Stimulated activated CD8-positive, alpha-beta memory T cell treated with anti-CD3 and anti-CD28 coated beads, Interleukin-12 subunit alpha, Interleukin-12 subunit beta, amount 100 ng/mL, for 24 hours (primary cell): ENCODE measurements around the gene MRPL55.

Source experiments
- DNase-seq: peaks from one replicate; pipeline ENCODE4 v3.0.0-alpha.2; 2020; ENCODE audit errors: extremely low read depth

MRPL55 gene

DNA sequence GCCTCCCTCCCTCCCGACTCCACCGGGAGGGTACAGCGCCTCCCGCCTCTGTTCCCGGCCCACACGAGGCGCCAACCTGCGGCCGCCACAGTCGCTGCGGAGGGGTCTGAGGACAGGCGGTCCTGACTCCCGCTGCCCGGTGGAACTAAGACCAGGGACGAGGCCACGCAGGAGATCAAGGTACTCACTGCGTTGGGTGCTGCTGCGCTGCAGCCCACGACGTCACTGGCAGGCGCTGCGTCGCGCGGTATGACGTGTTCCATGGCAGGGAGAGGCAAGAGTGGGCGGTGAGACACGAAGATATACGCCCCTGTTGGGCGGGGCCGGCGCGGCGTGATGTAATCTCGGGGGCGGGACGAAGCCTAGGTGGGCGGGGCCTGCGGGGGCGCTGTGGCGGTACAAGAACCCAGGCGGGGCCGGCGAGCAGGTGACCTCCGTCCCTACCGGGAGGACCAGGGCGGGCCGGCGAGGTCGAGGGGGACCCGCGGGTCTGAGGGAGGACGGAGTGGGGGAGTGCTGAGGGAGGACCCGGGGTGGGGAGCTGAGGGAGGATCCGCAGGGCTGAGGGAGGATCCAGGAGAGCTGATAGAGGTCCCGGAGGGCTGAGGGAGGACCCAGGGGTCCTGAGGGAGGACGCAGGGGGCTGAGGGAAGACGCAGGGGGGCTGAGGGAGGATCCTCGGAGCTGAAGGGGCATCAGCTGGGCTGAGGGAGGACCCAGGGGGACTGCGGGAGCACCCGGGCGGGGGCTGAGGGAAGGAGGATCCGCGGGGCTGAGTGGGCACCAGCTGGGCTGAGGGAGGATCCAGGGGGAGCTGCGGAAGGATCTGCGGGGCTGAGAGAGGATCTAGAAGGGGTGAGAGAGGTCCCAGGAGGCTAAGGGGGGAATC is at the start of gene MRPL55:
MRPL55 (minus strand) TSS at position 227 of the 889 bp plus-strand sequence. CDS start 1,039 bp downstream, outside the sequence.
- DNase-seq, result peak; percentile 88

DNA sequence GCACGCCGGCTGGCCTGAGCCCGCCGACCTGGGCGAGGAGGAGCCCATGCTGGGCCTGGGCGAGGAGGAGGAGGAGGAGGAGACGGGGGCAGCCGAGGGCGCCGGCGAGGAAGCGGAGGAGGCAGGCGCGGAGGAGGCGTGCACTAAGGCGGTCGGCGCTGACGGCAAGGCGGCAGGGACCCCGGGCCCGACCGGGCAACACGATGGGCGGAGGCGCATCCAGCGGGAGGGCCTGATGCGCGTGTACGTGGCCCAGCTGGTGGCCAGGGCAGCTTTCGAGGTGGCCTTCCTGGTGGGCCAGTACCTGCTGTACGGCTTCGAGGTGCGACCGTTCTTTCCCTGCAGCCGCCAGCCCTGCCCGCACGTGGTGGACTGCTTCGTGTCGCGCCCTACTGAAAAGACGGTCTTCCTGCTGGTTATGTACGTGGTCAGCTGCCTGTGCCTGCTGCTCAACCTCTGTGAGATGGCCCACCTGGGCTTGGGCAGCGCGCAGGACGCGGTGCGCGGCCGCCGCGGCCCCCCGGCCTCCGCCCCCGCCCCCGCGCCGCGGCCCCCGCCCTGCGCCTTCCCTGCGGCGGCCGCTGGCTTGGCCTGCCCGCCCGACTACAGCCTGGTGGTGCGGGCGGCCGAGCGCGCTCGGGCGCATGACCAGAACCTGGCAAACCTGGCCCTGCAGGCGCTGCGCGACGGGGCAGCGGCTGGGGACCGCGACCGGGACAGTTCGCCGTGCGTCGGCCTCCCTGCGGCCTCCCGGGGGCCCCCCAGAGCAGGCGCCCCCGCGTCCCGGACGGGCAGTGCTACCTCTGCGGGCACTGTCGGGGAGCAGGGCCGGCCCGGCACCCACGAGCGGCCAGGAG is 49.3 kb upstream of the MRPL55 start:
- DNase-seq, result no peak

DNA sequence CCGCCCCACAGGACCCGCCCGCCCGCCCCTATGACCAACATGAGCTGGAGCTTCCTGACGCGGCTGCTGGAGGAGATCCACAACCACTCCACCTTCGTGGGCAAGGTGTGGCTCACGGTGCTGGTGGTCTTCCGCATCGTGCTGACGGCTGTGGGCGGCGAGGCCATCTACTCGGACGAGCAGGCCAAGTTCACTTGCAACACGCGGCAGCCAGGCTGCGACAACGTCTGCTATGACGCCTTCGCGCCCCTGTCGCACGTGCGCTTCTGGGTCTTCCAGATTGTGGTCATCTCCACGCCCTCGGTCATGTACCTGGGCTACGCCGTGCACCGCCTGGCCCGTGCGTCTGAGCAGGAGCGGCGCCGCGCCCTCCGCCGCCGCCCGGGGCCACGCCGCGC is 48.6 kb upstream of the MRPL55 start:
- no peak for DNase-seq

DNA sequence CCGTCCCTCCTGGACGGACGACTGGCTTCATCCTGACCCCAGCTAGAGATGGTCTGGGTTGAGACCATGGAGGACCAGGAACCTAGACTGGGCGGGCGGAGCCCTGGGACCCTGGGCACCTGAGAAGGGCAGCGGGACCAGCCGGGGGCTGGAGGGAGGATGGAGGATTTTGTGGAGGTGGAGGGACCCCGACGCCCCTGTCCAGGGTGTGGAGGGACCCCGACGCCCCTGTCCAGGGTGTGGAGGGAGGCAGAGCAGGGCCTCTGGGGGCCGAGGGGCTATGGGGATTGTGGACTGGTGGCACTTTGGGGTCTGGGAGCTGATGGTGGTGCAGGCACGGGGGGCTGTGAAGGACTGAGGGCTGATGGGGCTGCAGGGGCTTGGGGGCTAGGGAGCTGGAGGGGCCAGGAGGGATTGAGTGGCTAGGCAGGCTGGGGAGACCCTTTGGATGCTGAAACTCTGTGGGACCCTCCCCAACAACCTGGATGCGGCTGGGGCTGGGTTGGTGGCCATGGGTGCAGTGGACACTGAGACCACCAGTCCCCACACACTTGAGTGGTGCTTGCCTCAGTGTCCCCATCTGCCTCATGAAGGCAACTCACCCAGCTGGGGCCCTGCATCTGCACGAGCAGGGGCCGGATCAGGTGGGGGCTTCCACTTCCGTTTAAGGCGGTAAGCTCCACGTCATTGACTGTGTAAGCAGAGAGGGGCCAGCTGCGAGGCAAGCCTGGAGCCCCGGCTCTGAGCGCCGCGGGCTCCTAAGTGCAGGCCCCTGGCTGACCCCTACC is 48.0 kb upstream of the MRPL55 start:
- DNase-seq, result no peak

DNA sequence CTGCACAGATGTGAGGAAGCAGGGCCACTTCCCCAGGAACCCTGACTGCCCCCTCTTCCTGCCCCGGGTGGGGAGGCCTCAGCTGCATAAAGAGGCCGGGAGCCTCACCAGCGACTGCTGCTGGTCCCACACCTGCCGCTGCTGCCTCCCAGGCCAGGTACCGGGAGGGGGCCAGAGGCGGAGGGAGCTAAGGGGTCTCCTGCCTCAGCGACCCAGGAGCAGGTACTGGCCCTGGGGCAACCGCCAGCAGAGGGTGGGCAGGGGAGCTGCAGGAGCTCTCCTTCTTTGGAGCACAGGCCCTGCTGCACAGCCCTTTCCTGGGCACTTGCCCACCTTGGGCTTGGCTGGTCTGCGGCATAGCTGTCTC is 47.4 kb upstream of the MRPL55 start:
- DNase-seq, result no peak

DNA sequence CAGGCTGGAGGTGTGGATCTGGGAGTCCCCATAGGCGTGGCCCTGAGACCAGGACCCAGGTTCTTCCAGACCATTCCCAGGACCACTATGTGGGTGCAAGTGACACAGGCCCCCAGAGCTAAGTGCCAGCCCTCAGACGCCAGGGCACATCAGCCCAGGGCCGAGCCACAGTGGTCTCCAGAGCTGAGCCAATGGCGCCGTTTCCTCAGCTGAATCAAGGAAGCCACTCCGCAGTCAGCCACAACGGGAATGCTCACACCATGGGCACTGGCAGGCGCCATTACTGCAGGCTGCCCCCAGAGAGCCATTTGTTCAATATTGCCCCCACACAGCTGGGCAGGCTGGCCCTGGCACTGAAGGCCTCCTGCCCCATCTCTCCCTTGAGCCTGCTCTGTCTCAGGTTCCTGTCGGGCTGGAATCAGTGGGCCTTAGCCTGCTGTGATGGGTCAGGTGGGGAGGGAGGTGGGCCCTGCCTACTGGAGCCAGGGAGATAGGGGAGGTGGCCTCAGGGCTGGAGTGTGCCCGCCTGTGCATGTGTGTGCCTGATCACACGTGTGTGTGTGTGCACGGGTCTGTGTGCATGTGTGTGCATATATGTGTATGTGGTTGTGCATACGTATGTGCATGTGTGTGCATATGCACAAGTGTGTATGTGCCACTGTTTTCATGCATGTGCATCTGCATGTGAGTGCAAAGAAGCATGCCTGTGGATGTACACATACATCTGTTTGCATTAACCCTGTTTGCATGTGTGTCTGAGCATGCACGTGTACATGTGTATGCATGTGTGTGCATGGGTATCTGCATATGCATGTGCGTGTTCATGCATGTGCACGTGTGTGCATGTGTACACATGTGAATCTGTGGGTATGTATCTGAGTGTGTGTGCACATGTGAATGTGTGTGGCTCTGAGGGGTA is 46.8 kb upstream of the MRPL55 start:
- no peak for DNase-seq

DNA sequence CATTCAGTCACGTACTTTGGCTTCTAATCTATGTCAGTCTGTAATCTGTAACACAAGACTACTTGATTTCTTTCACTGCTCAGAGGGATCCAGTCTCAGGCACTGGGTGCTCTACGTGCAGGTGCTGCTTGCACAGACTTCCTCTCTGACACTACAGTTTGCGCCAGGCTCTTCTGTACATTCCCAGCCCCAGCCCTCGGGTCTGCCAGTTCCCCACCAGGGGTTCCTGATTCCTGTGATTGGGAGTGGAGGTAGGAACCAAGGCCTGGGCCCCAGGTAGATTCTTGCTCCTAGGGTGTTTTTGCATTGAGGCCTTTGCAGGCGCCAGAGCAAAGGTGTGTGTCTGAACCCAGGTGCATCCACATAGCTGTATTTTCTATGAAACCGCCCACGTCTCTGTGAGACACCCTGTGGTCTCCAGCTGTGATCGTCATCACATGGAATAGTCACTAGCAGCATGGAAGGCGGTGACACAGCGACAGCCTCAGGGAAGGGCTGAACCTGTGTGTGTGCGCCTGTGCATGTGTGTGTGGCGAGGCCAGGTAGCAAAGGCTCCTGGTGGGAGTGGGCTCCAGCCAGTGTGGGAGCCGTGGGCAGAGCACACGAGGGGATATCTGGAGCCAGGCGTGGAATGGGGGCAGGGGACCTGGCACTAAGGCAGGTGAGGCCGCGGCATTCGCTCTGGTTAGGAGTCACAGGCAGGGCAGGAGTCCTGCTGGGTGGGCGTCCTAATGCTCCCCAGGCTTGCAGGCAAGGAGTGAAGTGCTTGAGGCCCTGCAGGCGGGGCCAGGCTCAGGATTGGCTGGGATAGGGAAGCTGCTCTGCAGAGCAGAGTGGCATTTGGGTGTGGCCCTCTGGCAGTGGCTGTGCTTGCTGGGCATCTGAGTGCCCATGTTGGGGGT is 45.8 kb upstream of the MRPL55 start:
- no peak for DNase-seq

DNA sequence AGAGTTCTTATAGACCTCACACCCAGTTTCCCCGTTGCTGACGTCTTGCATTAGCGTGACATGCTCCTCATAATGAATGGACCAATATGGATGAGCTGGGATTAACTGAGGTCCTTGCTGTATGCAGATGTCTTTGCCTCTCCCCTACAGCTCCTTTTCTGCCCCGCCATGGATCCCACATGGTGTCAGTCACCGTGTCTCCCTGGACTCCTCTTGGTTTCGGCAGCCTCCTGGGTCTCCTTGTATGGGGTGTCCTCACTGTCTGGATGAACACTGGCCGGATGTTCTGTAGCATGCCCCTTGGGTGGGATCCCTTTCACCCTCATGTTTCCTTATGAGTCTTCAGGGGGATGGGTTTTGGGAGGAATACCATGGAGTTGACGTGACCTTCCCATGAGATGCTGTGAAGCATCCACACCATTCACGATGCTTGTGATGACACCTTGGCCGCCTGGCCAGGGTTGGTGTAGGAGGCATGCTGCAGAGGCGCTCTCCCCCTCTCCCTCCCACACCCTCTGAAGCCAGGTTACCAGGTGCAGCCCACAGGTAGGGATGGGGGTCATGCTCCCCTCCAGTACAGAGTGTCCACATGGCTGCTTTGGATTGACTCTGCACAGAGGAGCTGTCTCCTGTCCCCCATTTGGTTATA is 45.0 kb upstream of the MRPL55 start:
- no peak for DNase-seq

DNA sequence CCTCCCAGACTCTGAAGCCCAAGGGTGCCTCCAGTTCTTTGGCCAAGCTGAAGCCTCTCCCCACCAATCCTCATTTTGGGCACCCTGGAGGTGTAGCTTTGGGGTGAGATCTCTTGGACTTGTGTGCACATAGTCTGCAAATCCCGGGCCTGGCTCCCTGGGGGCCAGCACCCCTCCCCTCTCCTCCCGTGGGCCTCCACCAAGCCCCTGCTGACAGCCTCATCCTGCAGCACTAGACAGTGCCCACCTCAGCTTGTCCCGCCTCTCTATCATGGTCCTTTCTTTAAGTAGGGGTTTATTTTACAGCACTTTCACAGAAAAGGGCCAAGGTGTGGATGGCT is 43.8 kb upstream of the MRPL55 start:
- no peak for DNase-seq

DNA sequence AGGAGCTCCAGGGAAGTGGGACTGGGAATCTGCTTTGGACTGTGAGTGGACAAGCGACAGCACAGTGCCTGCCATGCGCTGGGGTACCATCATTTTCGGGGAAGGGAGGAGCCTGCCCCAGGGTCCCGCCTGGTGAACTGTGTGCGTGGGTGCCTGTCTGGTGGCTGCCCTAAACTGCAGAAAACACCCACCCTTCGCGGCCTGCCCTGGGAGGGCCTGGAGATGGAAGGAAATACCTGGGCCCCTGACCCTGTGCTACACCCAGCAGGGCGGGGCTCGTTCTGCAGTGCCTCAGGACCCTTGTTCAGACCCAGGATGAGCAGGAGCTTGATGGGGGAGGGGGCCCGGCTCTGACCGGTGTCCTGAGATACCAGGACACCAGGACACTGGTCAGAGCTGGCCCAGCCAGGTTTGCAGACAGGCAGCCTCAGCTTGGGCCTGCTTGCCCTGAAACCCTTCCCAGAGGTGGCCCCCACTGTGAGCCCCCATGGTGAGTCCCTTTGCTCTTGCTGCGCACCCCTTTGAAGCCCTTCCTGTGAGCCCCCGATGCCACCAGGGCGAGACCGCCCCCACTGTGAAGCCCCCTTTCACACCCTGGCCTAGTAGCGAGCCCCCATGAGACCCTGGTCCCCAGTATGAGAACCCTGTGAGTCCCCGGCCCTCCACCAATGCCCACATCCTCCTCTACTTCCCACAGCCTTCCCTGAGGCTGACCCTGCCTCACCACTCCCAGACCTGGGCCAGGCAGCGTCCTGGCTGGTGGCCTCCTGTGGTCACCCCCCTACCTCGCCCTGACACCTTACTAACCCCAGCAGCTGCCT is 43.2 kb upstream of the MRPL55 start:
- DNase-seq, result no peak

DNA sequence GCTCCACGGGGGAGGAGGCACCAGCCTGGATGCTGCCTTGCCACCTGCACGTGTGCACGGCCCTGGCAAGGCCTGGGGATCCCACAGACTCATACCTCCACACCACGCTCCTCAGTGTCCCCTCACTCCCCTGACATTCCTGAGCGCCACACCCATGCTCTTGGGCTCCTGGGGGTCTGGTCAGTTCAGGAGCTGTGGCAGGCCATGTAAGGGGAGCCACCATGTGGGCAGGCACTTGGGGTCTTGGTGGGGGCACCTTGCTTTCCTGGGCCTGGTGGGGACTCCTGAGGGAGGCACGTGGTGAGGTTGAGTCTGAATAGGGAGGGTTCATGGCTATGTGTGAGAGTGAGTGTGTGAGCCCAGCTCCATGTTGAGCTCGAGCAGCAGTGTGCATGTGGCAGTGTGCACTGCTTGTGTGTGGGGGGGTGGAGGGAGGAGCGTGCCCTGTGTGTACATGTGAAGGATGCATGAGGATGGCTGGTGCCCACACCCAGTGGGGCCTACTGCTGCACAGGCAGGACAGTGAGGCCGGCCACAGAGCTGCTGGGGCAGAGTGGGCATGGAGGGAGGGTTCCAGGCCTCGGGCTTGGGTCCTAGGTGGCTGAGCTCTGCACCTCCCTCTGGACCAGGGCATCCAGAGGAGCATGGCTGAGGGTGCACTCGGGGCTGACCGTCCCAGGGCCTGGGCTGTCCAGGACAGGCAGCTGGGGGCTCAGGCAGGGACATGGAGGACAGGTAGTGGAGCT is 42.3 kb upstream of the MRPL55 start:
- no peak for DNase-seq

DNA sequence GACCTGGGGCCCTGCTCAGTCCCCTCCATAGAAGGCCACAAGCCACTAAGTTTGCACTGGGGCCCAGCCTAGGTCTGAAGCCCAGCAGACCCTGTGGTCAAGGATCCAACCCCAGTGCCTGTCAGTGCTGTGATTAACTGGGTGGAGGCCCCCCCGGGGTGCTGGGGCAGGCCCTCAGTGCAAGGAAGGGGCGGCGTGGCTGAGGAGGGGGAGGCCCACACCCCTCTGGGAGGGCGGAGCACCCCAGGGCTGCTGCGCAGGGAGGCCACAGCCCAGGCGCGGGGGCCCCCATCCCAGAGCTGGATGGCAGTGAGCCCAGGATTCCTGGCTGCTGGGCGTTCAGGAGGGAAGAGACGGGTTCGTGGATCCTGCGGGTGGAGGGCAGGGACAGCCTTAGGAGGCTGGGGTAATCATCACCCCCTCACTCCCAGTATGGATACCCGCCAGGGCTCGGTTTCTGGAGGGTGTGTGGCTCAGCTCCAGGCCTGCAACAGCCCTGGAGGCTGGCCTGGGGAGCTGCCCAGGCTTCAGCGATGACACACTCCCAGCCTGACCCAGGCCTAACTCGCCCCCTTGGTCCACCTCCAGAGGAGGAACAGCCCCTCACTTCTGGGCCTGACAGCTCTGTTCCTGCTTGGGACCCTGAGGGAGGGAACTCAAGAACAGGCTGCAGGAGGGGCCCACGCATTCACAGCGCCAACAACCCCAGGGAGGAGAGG is 41.5 kb upstream of the MRPL55 start:
- DNase-seq, result no peak

DNA sequence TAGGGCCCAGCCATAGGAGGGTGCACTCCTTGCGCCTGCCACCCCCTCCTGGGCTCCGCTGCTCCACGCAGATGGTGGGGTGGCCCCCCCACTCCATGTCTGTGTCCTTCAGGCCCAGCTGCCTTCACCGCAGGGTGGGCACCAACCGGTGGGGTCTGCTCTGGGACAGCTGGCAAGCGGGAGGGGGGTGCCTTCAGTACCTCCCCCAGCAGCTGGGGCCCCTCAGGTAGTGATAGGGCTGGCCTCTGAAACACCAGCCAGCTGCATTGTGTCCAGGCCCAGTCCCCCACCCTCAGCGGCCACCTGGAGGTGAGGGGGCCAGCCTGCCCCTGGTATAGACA is 41.0 kb upstream of the MRPL55 start:
- DNase-seq, result no peak

DNA sequence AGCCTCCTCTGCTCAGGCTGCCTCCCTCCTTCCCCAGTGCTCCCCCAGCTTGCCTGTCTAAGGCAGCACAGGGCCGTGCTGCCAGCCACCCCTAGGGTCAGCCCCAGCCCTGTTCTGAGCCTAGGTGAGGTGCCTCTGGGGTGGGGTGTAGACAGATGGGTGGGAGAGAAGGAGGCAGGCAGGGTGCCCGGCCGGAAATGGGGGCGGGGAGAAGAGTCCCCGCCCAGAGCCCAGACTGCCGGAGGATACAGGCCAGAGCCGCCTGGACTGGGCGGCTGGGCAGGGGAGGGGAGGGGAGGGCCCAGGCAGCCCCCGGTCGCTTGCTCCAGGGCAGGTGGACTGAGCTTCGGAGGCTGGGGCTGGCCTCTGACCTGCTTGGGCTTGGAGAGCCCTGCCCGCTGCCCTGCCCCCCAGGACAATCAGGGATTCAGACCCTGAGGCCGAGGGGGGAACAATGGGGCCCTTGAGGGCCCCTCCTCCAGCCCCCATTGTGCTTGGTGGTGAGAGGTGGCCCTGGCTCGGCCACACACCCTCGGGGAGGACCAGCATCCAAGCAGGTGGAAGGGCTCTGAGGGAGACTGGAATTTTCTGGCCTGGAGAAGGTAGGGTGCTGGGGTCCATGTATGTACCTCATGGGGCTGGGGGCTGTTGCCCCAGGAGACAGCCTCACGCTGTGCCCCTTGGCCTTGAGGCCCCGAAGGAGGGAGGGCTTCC is 40.5 kb upstream of the MRPL55 start, which contains the start of gene GJC2:
GJC2 (plus strand) TSS at position 525 of the 714 bp plus-strand sequence. CDS start 7,829 bp downstream, outside the sequence.
- DNase-seq, result no peak

DNA sequence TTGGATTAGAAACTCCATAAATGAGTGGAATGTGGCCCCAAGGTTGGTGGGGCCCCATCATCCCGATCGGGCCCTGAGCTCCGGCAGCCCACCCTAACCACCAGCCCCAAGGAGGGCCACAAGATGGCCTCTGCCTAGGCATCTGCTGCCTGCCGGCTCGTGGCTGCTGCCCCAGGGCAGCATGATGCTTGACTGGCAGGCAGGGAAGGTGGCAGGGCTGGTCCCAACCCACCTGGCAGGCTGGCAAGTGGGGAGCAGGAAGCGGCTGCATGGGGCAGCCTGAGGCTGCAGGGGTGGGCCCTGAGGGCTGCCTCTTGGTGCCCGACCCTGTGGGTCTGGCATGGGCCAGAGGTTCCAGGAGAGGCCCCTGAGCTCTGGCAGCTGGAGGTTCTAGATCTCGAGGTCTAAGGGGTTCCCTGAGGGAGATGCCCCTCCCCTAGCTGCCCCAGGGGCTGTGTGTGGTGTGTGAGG is 39.9 kb upstream of the MRPL55 start:
- no peak for DNase-seq

DNA sequence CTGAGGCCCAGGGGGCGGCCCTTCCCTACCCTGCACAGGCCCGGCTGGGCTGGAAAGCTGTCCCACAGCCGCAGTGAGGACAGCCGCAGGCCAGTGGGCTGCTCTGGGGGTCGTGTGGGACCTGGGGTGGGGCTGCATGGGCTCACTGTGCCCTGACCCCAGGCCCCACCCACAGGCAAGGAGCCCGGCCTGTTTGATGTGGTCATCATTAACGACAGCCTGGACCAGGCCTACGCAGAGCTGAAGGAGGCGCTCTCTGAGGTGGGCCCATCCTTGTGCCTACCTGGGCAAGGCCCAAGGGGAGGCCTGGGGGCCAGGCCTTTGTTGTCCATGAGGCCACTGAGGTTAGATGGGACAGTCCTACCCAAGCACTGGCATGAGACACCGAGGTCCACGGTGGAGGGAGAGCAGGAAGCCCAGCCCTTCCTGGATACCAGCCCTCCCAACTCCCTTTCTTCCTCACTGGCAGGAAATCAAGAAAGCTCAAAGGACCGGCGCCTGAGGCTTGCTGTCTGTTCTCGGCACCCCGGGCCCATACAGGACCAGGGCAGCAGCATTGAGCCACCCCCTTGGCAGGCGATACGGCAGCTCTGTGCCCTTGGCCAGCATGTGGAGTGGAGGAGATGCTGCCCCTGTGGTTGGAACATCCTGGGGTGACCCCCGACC is 39.2 kb upstream of the MRPL55 start:
- DNase-seq, result no peak
